NCI-H187 treated with DMSO at 0.1 percent for 48 hours (cell line): ENCODE data around the gene EXOC1L.
A peak's percentile ranks its signal among the peaks of the same experiment; 100 is the strongest.
"Not testable (repeated sequence)": the region's sequence is repeated elsewhere in the genome, so short reads cannot be mapped to it uniquely, and the experiment has no call there.

Experiments used
- DNase-seq: peaks from one replicate; lab custom pipeline; 2025; lab: John Stamatoyannopoulos, UW

EXOC1L gene

GRCh38 chr4:55838356-55838755 lies 18.8 kb downstream of the EXOC1L start:
- no peak for DNase-seq

GRCh38 chr4:55838952-55839351 lies 19.4 kb downstream of the EXOC1L start:
- DNase-seq, result no peak

- no peak for DNase-seq
These were observed 21.4 kb downstream of the EXOC1L start for GRCh38 chr4:55840956-55841355.

- DNase-seq, result not testable (repeated sequence)
These were observed 22.0 kb downstream of the EXOC1L start for GRCh38 chr4:55841373-55842239.

GRCh38 chr4:55842312-55842711 lies 22.7 kb downstream of the EXOC1L start:
- DNase-seq, result not testable (repeated sequence)

GRCh38 chr4:55849724-55850123 lies 30.1 kb downstream of the EXOC1L start:
- DNase-seq, result no peak

- no peak for DNase-seq
These were observed 32.3 kb downstream of the EXOC1L start for GRCh38 chr4:55851885-55852284.

GRCh38 chr4:55853484-55854046 lies 34.0 kb downstream of the EXOC1L start, which contains the start of gene EXOC1:
Gene EXOC1, plus strand, starts transcription at chr4:55853648. Its CDS starts 4,676 bp downstream, at chr4:55858324.
- DNase-seq, result peak; percentile 96

- no peak for DNase-seq
These were observed 34.5 kb downstream of the EXOC1L start for GRCh38 chr4:55854129-55854528.

GRCh38 chr4:55857586-55857985 lies 38.0 kb downstream of the EXOC1L start:
- DNase-seq, result no peak

GRCh38 chr4:55859711-55860110 lies 40.1 kb downstream of the EXOC1L start:
- no peak for DNase-seq

- DNase-seq, result no peak
These were observed 45.1 kb downstream of the EXOC1L start for GRCh38 chr4:55864577-55865223.

- no peak for DNase-seq
These were observed 45.7 kb downstream of the EXOC1L start for GRCh38 chr4:55865228-55865806.

GRCh38 chr4:55866290-55866907 lies 46.8 kb downstream of the EXOC1L start:
- DNase-seq, result no peak

- no peak for DNase-seq
These were observed 47.5 kb downstream of the EXOC1L start for GRCh38 chr4:55866973-55867574.

- no peak for DNase-seq
These were observed 49.0 kb downstream of the EXOC1L start for GRCh38 chr4:55868581-55869090.

GRCh38 chr4:55871299-55871800 lies 51.8 kb downstream of the EXOC1L start:
- DNase-seq, result no peak

- DNase-seq, result no peak
These were observed 55.2 kb downstream of the EXOC1L start for GRCh38 chr4:55874831-55875230.

- no peak for DNase-seq
These were observed 56.8 kb downstream of the EXOC1L start for GRCh38 chr4:55876387-55876786.

- no peak for DNase-seq
These were observed 59.6 kb downstream of the EXOC1L start for GRCh38 chr4:55879224-55879623.

GRCh38 chr4:55880652-55881280 lies 61.2 kb downstream of the EXOC1L start:
- no peak for DNase-seq
